Measurements from ENCODE around the gene LILRB4. TPM values are rescaled to one million over a fixed set of nuclear protein-coding genes. Genes with fewer than 3 reads are reported as not detected.
A peak's percentile ranks its signal among the peaks of the same experiment; 100 is the strongest.

The LILRB4 gene
- total RNA-seq, 1 donor from 2014 or later: not detected

GRCh38 chr19:54670576-54671357 is 8.0 kb downstream of the LILRB4 start:
- H3K79me2 ChIP-seq (ENCODE audit: insufficient read depth, low read length): no peaks in the 10 kb centered on the region
- no peaks in the 10 kb centered on the region for H4K20me1 ChIP-seq (ENCODE audit: insufficient read depth, low read length)
- H3K9me3 ChIP-seq (ENCODE audit: insufficient read depth, low read depth, low read length): no peaks in the 10 kb centered on the region
- no peak overlapping the region for H3K9ac ChIP-seq (ENCODE audit: low read length)
- Mint-ChIP-seq H3K36me3 (ENCODE audit: low read depth, unreplicated experiment) (no peaks in the 10 kb centered on the region), H3K4me3 (ENCODE audit: unreplicated experiment) (no peak overlapping the region), H3K27ac (ENCODE audit: unreplicated experiment) (no peak overlapping the region), H3K27me3 (ENCODE audit: low read depth, unreplicated experiment) (no peaks in the 10 kb centered on the region), H3K4me1 (ENCODE audit: low read depth, unreplicated experiment) (no peaks in the 10 kb centered on the region), H3K9me3 (ENCODE audit: unreplicated experiment) (peaks cover 4% of the 10 kb centered on the region)
- DNase-seq (ENCODE audit: low read depth) (no peak), FAIRE-seq (no peak)
- no peaks in the 10 kb centered on the region for H3K4me1 ChIP-seq (ENCODE audit: insufficient read depth, low read length)
- H2AFZ ChIP-seq (ENCODE audit: low read depth, low read length): no peak overlapping the region
- H3K27ac ChIP-seq (ENCODE audit: low read depth, low read length): no peak overlapping the region
- no peaks in the 10 kb centered on the region for H3K36me3 ChIP-seq (ENCODE audit: insufficient read depth, low read length)
- H3K4me3 ChIP-seq (ENCODE audit: insufficient read depth, low read depth, low read length): no peak overlapping the region
- no peak for TF ChIP-seq EZH2 (IDR thresholded peaks at IDR 0.05; ENCODE audit: insufficient read depth, low read length)
- TF ChIP-seq, protein P1, sequence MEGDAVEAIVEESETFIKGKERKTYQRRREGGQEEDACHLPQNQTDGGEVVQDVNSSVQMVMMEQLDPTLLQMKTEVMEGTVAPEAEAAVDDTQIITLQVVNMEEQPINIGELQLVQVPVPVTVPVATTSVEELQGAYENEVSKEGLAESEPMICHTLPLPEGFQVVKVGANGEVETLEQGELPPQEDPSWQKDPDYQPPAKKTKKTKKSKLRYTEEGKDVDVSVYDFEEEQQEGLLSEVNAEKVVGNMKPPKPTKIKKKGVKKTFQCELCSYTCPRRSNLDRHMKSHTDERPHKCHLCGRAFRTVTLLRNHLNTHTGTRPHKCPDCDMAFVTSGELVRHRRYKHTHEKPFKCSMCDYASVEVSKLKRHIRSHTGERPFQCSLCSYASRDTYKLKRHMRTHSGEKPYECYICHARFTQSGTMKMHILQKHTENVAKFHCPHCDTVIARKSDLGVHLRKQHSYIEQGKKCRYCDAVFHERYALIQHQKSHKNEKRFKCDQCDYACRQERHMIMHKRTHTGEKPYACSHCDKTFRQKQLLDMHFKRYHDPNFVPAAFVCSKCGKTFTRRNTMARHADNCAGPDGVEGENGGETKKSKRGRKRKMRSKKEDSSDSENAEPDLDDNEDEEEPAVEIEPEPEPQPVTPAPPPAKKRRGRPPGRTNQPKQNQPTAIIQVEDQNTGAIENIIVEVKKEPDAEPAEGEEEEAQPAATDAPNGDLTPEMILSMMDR (IDR thresholded peaks at IDR 0.05; ENCODE audit: insufficient read depth, low read depth, low read length): no peak
- H3K4me2 ChIP-seq (ENCODE audit: low read length): no peak overlapping the region
- H3K27me3 ChIP-seq (ENCODE audit: insufficient read depth, low read length): no peaks in the 10 kb centered on the region

- Mint-ChIP-seq H3K9me3 (ENCODE audit: unreplicated experiment) (peaks cover 5% of the 10 kb centered on the region), H3K27ac (ENCODE audit: unreplicated experiment) (no peak overlapping the region), H3K4me3 (ENCODE audit: unreplicated experiment) (no peak overlapping the region), H3K4me1 (ENCODE audit: low read depth, unreplicated experiment) (no peaks in the 10 kb centered on the region), H3K36me3 (ENCODE audit: low read depth, unreplicated experiment) (no peaks in the 10 kb centered on the region), H3K27me3 (ENCODE audit: low read depth, unreplicated experiment) (no peaks in the 10 kb centered on the region)
- H3K27ac ChIP-seq (ENCODE audit: low read depth, low read length): no peak overlapping the region
- no peaks in the 10 kb centered on the region for H4K20me1 ChIP-seq (ENCODE audit: insufficient read depth, low read length)
- no peak overlapping the region for H2AFZ ChIP-seq (ENCODE audit: low read depth, low read length)
- TF ChIP-seq EZH2 (IDR thresholded peaks at IDR 0.05; ENCODE audit: insufficient read depth, low read length): no peak
- TF ChIP-seq, protein P1 (IDR thresholded peaks at IDR 0.05; ENCODE audit: insufficient read depth, low read depth, low read length): no peak
- no peaks in the 10 kb centered on the region for H3K79me2 ChIP-seq (ENCODE audit: insufficient read depth, low read length)
- H3K4me2 ChIP-seq (ENCODE audit: low read length): no peak overlapping the region
- DNase-seq (ENCODE audit: low read depth): no peak
- H3K4me3 ChIP-seq (ENCODE audit: insufficient read depth, low read depth, low read length): no peak overlapping the region
- H3K36me3 ChIP-seq (ENCODE audit: insufficient read depth, low read length): no peaks in the 10 kb centered on the region
- no peak overlapping the region for H3K9ac ChIP-seq (ENCODE audit: low read length)
- no peak for FAIRE-seq
- H3K4me1 ChIP-seq (ENCODE audit: insufficient read depth, low read length): no peaks in the 10 kb centered on the region
- no peaks in the 10 kb centered on the region for H3K27me3 ChIP-seq (ENCODE audit: insufficient read depth, low read length)
- H3K9me3 ChIP-seq (ENCODE audit: insufficient read depth, low read depth, low read length): no peaks in the 10 kb centered on the region
Observed at GRCh38 chr19:54673222-54673621, 10.4 kb downstream of the LILRB4 start.

GRCh38 chr19:54674021-54674617 is 11.3 kb downstream of the LILRB4 start:
- Mint-ChIP-seq H3K4me3 (ENCODE audit: unreplicated experiment) (no peak overlapping the region), H3K36me3 (ENCODE audit: low read depth, unreplicated experiment) (no peaks in the 10 kb centered on the region), H3K27me3 (ENCODE audit: low read depth, unreplicated experiment) (no peaks in the 10 kb centered on the region), H3K4me1 (ENCODE audit: low read depth, unreplicated experiment) (no peaks in the 10 kb centered on the region), H3K9me3 (ENCODE audit: unreplicated experiment) (peaks cover 5% of the 10 kb centered on the region), H3K27ac (ENCODE audit: unreplicated experiment) (no peak overlapping the region)
- Histone ChIP-seq H3K27ac (ENCODE audit: low read depth, low read length) (no peak overlapping the region), H2AFZ (ENCODE audit: low read depth, low read length) (no peak overlapping the region), H3K4me2 (ENCODE audit: low read length) (no peak overlapping the region), H3K9me3 (ENCODE audit: insufficient read depth, low read depth, low read length) (no peaks in the 10 kb centered on the region), H3K4me1 (ENCODE audit: insufficient read depth, low read length) (no peaks in the 10 kb centered on the region), H3K9ac (ENCODE audit: low read length) (no peak overlapping the region), H3K36me3 (ENCODE audit: insufficient read depth, low read length) (no peaks in the 10 kb centered on the region), H3K79me2 (ENCODE audit: insufficient read depth, low read length) (no peaks in the 10 kb centered on the region), H3K27me3 (ENCODE audit: insufficient read depth, low read length) (no peaks in the 10 kb centered on the region), H4K20me1 (ENCODE audit: insufficient read depth, low read length) (no peaks in the 10 kb centered on the region), H3K4me3 (ENCODE audit: insufficient read depth, low read depth, low read length) (no peak overlapping the region)
- FAIRE-seq (no peak), DNase-seq (ENCODE audit: low read depth) (no peak)
- TF ChIP-seq, protein P1 (IDR thresholded peaks at IDR 0.05; ENCODE audit: insufficient read depth, low read depth, low read length): peak; percentile 45
- TF ChIP-seq EZH2 (IDR thresholded peaks at IDR 0.05; ENCODE audit: insufficient read depth, low read length): no peak

Measured in astrocyte (in vitro differentiated cells and primary cell).